H1 (cell line): ENCODE results near the gene ATP5ME. TPM values are rescaled to one million over a fixed set of nuclear protein-coding genes. Genes with fewer than 3 reads are reported as not detected.

Source experiments
- BCL11A ChIP-seq, 2 experiments: IDR thresholded peaks; one replicate each; pipeline ENCODE4 v1.6.1; 2011; ENCODE audit warnings: low read depth in 2 of 2, low read length in 2 of 2, mild to moderate bottlenecking in 2 of 2
- CHD1 ChIP-seq: IDR thresholded peaks from 2 replicates; pipeline ENCODE4 v1.6.1; 2012; ENCODE audit warnings: low read depth, low read length, improper control_type of control experiment
- PHF8 ChIP-seq: fragments of 200-600 bp; sonication (generic); conservative IDR thresholded peaks from 2 replicates; pipeline ENCODE4 v1.7.1; 2012; ENCODE audit warnings: low read depth, mild to moderate bottlenecking, inconsistent platforms, low read length, moderate library complexity
- SAP30 ChIP-seq: fragments of 300-600 bp; sonication (generic); IDR thresholded peaks from 2 replicates; pipeline ENCODE4 v1.7.1; 2012; ENCODE audit warnings: low read length, moderate library complexity, mild to moderate bottlenecking, inconsistent platforms; ENCODE audit not compliant: insufficient read depth, insufficient replicate concordance
- SP4 ChIP-seq: IDR thresholded peaks from 2 replicates; pipeline ENCODE4 v1.6.1; 2012; ENCODE audit warnings: low read length, inconsistent platforms
- TAF7 ChIP-seq: optimal IDR thresholded peaks from 2 replicates; pipeline ENCODE3; 2011; ENCODE audit warnings: low read depth, mild to moderate bottlenecking, inconsistent platforms, low read length, moderate library complexity, borderline replicate concordance
- polyA plus RNA-seq, 7 experiments: library from polyadenylated mRNA; depleted of rRNA in 3 of 7; stranded (reverse) in 5 of 7; unstranded in 2 of 7; fragments of >200 nt in 5 of 7; fragments of 200-250 nt in 2 of 7; gene quantifications; 1 replicate in 5 of 7; 2 replicates in 1 of 7; 4 replicates in 1 of 7; pipeline versions ENCODE4 v1.2.1 to v1.2.3, GENCODE V29; 2011 to 2013; ENCODE audit warnings: missing spikeins in 2 of 7, mixed read lengths in 2 of 7
- total RNA-seq: library from RNA; stranded (reverse); fragmentation: NEBNext Ultra II Directional; extraction: Animal tissue kit (Norgen Biotek cat#: 25700); gene quantifications from 2 replicates; pipeline ENCODE4 v1.2.1, GENCODE V29; 2021
- TF ChIP-seq, protein P1 (sequence below): fragments of 300-600 bp; sonication (generic); IDR thresholded peaks from 2 replicates; pipeline ENCODE4 v1.7.1; 2012; ENCODE audit warnings: low read length, moderate library complexity, mild to moderate bottlenecking, inconsistent platforms; ENCODE audit not compliant: insufficient replicate concordance
- TF ChIP-seq, protein P2 (sequence below): IDR thresholded peaks from 2 replicates; pipeline ENCODE4 v1.6.1; 2011; ENCODE audit warnings: low read length, improper control_type of control experiment

The ATP5ME gene
- total and polyA plus RNA-seq, 2 of the 8 experiments (the other 6 are each of a cell fraction or from before 2014, with no cell fraction given) = 375 to 450 TPM

DNA sequence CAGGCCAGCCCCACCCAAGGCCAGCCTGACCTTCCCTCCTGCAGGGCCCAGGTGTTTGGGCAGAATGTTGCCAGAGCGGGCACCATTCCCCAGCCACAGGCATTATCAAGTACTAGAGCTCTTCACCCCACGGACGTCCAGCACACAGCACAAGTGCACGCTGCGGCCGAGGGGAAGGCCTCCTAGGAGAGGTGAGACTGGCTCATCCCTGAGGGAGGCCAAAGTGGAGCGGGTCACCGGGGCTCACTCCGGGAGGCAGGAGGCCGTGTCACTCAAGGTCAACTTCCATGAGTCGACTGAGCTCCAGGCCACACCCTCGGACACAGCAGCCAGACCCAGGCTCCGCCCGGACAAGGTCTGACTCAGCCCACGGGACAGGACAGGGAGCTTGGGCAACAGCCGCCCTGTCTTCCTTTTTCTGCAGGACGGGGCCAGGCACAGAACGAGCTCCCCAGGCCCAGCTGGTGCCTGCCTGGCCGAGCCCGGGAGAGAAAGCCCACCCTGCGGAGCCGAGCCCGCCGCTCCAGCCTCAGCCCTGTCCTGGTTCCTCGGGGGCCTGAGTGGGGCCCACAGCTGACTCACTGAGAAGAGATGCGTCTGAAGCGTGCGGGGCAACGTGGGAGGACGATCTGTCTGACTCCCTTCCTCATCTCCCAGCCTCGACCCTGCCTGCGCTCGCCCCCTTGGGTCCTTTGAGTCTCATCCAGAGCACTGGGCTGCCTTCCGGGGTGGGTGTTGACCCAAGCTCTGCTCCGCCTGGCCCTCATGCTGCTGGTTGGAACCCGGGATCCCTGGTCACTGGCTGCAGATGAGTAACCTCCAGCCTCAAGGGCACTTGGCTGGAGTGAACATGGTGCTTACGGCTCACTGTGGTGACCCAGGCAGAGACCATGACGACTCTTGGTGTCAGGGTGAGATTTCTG is 13.2 kb upstream of the ATP5ME start (continued):
- TF ChIP-seq, protein P1, sequence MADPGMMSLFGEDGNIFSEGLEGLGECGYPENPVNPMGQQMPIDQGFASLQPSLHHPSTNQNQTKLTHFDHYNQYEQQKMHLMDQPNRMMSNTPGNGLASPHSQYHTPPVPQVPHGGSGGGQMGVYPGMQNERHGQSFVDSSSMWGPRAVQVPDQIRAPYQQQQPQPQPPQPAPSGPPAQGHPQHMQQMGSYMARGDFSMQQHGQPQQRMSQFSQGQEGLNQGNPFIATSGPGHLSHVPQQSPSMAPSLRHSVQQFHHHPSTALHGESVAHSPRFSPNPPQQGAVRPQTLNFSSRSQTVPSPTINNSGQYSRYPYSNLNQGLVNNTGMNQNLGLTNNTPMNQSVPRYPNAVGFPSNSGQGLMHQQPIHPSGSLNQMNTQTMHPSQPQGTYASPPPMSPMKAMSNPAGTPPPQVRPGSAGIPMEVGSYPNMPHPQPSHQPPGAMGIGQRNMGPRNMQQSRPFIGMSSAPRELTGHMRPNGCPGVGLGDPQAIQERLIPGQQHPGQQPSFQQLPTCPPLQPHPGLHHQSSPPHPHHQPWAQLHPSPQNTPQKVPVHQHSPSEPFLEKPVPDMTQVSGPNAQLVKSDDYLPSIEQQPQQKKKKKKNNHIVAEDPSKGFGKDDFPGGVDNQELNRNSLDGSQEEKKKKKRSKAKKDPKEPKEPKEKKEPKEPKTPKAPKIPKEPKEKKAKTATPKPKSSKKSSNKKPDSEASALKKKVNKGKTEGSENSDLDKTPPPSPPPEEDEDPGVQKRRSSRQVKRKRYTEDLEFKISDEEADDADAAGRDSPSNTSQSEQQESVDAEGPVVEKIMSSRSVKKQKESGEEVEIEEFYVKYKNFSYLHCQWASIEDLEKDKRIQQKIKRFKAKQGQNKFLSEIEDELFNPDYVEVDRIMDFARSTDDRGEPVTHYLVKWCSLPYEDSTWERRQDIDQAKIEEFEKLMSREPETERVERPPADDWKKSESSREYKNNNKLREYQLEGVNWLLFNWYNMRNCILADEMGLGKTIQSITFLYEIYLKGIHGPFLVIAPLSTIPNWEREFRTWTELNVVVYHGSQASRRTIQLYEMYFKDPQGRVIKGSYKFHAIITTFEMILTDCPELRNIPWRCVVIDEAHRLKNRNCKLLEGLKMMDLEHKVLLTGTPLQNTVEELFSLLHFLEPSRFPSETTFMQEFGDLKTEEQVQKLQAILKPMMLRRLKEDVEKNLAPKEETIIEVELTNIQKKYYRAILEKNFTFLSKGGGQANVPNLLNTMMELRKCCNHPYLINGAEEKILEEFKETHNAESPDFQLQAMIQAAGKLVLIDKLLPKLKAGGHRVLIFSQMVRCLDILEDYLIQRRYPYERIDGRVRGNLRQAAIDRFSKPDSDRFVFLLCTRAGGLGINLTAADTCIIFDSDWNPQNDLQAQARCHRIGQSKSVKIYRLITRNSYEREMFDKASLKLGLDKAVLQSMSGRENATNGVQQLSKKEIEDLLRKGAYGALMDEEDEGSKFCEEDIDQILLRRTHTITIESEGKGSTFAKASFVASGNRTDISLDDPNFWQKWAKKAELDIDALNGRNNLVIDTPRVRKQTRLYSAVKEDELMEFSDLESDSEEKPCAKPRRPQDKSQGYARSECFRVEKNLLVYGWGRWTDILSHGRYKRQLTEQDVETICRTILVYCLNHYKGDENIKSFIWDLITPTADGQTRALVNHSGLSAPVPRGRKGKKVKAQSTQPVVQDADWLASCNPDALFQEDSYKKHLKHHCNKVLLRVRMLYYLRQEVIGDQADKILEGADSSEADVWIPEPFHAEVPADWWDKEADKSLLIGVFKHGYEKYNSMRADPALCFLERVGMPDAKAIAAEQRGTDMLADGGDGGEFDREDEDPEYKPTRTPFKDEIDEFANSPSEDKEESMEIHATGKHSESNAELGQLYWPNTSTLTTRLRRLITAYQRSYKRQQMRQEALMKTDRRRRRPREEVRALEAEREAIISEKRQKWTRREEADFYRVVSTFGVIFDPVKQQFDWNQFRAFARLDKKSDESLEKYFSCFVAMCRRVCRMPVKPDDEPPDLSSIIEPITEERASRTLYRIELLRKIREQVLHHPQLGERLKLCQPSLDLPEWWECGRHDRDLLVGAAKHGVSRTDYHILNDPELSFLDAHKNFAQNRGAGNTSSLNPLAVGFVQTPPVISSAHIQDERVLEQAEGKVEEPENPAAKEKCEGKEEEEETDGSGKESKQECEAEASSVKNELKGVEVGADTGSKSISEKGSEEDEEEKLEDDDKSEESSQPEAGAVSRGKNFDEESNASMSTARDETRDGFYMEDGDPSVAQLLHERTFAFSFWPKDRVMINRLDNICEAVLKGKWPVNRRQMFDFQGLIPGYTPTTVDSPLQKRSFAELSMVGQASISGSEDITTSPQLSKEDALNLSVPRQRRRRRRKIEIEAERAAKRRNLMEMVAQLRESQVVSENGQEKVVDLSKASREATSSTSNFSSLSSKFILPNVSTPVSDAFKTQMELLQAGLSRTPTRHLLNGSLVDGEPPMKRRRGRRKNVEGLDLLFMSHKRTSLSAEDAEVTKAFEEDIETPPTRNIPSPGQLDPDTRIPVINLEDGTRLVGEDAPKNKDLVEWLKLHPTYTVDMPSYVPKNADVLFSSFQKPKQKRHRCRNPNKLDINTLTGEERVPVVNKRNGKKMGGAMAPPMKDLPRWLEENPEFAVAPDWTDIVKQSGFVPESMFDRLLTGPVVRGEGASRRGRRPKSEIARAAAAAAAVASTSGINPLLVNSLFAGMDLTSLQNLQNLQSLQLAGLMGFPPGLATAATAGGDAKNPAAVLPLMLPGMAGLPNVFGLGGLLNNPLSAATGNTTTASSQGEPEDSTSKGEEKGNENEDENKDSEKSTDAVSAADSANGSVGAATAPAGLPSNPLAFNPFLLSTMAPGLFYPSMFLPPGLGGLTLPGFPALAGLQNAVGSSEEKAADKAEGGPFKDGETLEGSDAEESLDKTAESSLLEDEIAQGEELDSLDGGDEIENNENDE = no peak
- TF ChIP-seq CHD1 (no peak), PHF8 (no peak), TAF7 (no peak), SP4 (no peak), BCL11A (IDR thresholded peaks at IDR 0.05; ENCODE audit: low read depth in 2 of 2, low read length in 2 of 2) (no peak), SAP30 (no peak)
- TF ChIP-seq, protein P2, sequence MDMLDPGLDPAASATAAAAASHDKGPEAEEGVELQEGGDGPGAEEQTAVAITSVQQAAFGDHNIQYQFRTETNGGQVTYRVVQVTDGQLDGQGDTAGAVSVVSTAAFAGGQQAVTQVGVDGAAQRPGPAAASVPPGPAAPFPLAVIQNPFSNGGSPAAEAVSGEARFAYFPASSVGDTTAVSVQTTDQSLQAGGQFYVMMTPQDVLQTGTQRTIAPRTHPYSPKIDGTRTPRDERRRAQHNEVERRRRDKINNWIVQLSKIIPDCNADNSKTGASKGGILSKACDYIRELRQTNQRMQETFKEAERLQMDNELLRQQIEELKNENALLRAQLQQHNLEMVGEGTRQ = no peak
